Activated CD4-positive, CD25-positive, alpha-beta regulatory T cell treated with anti-CD3 and anti-CD28 coated beads, Interleukin-2, amount 50 U/mL, for 16 hours (primary cell): Measurements from ENCODE around the gene ARMC7.

Source experiments
- DNase-seq: peaks from one replicate; pipeline ENCODE4 v3.0.0-alpha.2; 2020; ENCODE audit warnings: low read depth, low spot score

Gene ARMC7

DNA sequence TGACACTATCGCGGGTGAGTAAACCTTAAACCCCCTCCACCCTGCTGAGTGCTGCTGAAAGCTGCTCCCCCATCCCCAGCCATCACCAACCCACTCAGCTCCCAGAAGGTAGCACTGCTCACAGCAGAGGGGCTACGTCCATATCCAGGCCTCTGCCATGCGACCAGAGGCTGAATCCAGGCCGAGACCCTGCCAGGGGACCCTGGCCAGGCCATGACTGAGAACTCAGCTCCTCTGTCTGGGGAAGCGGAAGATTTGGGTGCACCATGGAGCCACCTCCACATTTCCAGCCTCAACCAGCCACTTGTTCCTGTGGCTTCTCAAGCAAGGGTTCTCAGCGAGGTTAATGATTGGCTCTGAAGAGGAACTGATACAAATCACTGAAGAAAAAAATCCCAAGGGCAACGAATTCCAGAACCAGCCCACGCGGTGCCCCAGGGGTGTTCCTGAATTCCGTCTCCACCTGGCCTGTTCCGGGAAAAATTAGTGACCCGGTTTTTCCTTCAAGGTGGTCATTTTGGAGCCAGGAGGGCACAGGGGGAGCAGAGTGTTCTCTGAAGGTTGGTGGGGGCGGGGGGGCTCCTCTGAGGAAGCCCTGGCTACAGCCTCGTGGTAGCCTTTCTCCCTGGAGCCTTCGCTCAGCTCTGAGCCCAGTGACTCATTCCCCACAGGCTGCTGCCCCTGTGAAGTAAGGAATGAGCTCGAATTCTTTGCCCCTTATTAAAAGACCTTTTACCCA lies 31.3 kb upstream of the ARMC7 start:
- no peak for DNase-seq

- DNase-seq = no peak
Observed at GRCh38 chr17:75079023-75079373, 30.8 kb upstream of the ARMC7 start.

GRCh38 chr17:75081611-75082540 lies 27.9 kb upstream of the ARMC7 start:
- no peak for DNase-seq

GRCh38 chr17:75082683-75083082 lies 27.1 kb upstream of the ARMC7 start:
- DNase-seq = no peak

- DNase-seq = no peak
Observed at GRCh38 chr17:75084039-75084660, 25.6 kb upstream of the ARMC7 start.

- no peak for DNase-seq
Observed at GRCh38 chr17:75086496-75087181, 23.1 kb upstream of the ARMC7 start.

DNA sequence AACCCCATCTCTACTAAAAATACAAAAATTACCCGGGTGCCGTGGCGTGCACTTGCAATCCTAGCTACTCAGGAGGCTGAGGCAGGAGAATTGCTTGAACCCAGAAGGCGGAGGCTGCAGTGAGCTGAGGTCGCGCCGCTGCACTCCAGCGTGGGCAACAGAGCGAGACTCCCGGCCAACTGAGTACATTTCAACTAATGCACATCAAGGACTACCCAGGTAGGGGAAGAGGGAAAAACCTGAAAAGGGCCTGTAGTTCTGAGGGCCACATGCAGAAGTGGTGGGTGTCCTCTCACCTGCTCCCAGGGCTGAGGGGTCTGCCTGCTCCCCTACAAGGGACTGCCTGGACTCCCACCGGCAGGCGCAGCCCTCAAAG lies 22.6 kb upstream of the ARMC7 start:
- no peak for DNase-seq

DNA sequence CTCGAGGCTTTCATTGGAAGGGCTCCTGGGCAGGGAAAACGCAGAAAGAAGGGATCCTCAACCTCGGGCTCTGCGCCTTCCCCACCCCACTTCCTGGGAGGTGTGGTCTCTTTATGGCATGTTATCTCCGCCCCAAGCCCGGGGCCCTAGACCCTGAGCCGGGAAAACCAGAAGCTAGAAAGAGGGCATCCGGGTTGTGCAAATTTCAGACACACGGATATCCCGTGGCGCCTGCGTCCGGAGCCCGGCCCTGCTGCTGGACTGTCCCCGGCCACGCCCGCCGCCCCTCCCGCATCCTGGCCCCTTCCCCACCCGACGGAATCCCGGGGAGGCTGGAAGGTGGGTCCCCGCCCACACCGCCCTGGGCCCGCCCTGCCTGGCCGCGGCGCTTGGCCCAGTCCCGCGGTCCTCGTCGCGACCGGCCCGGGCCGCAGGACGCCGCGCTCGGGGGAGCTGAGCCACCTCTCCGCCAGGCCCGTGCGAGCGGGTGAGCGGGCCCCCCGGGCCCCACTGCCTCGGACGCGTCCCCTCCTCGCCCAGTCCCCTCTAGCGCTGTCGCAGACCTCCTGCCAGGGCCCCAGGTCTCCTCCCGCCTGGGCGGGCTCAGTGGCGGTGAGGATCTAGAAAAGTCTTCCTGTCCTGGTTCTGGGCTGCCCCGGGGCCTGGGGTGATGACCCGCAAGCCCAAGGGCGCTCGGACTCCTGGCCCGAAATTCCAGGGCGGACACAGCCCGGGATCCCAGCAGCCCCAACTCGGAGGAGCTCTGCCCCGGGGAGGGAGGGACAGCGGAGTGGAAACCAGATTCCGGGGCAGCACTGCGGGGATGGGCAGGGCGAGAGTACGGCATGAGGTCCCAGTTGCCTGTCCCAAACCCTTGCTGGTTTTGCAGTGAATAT lies 22.0 kb upstream of the ARMC7 start, which contains the start of gene SLC16A5:
SLC16A5 (plus strand) TSS at position 397 of the 896 bp plus-strand sequence. CDS start 5,683 bp downstream, outside the sequence.
- no peak for DNase-seq

GRCh38 chr17:75088465-75089417 lies 21.0 kb upstream of the ARMC7 start:
- no peak for DNase-seq

GRCh38 chr17:75090871-75091854 lies 18.6 kb upstream of the ARMC7 start:
- no peak for DNase-seq

GRCh38 chr17:75091855-75092327 lies 17.9 kb upstream of the ARMC7 start:
- no peak for DNase-seq

DNA sequence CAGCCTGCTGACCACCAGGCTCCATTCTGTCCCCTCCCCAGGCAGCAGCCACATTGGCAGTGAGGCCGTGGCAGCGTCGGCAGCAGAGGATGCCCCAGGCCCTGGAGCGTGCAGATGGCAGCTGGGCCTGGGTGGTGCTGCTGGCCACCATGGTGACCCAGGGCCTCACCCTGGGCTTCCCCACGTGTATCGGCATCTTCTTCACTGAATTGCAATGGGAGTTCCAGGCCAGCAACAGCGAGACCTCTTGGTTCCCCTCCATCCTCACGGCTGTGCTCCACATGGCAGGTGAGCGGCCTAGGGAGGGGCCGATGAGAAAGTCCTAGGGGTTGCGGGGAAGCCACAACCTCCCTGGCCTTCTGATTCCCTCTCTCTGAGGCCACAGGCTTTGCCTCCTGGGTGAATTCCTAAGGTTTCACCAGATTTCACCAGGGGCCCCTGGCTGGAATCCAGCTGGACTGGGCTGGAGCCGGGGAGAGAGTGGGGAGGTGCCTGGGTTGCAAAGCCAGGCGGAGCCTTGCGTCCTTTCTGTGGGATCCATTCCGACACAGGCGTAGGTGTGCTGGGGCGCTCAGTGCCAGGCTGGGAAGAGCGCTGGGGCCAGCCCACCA lies 16.1 kb upstream of the ARMC7 start:
- DNase-seq = no peak

- DNase-seq = no peak
Observed at GRCh38 chr17:75094871-75095399, 14.8 kb upstream of the ARMC7 start.

DNA sequence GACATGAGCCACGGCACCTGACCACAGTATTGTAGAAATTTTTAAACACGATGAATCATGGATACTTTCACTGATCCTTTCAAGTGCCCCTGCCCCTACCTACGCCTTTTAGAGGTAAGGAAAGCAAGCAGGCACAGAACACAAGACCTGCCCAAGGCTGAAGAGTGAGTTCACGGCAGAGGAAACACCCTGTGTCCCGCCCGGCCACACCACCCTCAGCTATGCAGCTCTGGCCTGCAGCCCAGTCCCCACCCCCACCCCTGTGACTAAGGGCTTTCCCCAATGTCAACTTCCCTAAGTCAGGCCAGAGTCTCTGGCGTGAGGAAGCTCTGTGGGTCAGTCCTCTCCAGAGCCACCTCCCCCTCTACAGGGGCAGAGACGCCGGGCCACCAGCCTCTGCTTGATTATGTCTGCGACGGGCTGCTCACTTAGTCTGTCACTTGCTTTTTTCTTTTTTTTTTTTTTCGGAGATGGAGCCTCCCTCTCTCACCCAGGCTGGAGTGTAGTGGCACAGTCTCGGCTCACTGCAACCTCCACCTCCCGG lies 13.6 kb upstream of the ARMC7 start:
- DNase-seq = no peak

- DNase-seq = no peak
Observed at GRCh38 chr17:75097865-75098264, 11.9 kb upstream of the ARMC7 start.

DNA sequence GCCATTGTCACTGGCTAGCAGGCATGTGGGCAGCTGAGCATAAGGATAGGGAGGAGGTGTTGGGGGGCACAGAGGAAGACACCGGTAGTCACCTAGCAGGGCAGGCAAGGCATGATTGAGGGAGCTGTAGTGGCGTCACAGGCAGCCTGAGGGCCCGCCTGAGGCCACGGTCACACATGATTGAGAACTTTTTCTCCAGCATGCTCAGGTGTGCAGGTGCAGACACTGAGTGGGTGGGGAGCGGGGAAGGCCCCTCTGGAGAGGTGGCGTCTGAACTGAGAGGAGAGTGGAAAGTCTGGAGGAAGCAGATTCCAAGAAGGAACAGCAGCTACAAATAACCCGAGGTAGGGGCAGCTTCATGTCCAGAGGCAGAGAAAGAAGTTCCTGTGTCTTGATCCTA lies 10.9 kb upstream of the ARMC7 start:
- DNase-seq = no peak

GRCh38 chr17:75099881-75100595 lies 9.7 kb upstream of the ARMC7 start:
- DNase-seq = no peak
